Measurements from ENCODE around the gene FOXP1. TPM values are rescaled to one million over a fixed set of nuclear protein-coding genes. Genes with fewer than 3 reads are reported as not detected.

Gene FOXP1
- total RNA-seq, 4 donors from 2014 or later: 181 to 225 (median 205) TPM

- H3K4me3 ChIP-seq: no peak overlapping the region
- TF ChIP-seq EP300 (IDR thresholded peaks at IDR 0.05): no peak
- no peak for TF ChIP-seq CTCF (IDR thresholded peaks at IDR 0.05)
- TF ChIP-seq POLR2AphosphoS5 (IDR thresholded peaks at IDR 0.05): no peak
- no peak for TF ChIP-seq POLR2A (IDR thresholded peaks at IDR 0.05; ENCODE audit: low read depth)
- no peak overlapping the region for H3K27ac ChIP-seq (replicated peaks in 1 of 4)
- peaks cover 20 to 76% (median 69%) of the 10 kb centered on the region in 4 donors for H3K4me1 ChIP-seq
- WGBS: 86% methylated on average over 2 of the region's 2 CpGs
- DNase-seq (ENCODE audit: extremely low spot score): no peak
- intact Hi-C loops (cut with DNase I): no loop called here
- no peaks in the 10 kb centered on the region for H3K27me3 ChIP-seq
- H3K9me3 ChIP-seq: no peaks in the 10 kb centered on the region
- H3K36me3 ChIP-seq: no peaks in the 10 kb centered on the region
Observed at GRCh38 chr3:71545330-71545729, 38.2 kb downstream of the FOXP1 start.

DNA sequence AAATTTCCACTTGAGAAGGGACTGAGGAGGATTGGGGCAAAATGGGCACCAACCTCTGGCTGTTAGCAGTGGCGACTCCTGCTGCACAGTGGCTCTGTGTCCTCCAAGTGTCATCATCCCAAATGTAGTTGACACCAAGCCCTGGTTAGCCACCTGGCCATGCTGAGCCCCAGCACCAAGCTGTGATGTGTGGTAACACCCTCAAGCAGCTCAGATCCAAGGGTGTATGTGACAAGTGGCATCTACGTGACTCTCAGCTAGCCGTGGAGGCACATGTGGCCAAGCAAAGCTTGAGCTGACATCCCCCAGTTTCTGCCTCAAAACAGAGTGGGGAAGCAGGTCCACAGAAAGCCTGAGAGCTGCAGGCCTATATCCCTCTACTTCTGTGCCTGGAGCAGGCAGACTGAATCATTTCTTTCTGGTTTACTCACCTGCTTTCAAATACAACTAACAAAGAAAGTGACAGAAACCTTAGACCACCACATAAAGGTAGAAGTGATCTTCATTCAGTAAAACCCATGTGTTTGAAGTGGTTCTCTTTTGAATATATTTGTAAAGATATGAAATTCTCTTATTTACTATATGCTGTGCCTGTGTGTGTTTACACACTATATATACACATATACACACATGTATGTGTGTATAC, 40.0 kb downstream of the FOXP1 start:
- H3K27ac ChIP-seq (replicated peaks in 1 of 4): peak overlapping the region; percentile 78
- peak overlapping the region in 3 of 4 donors; percentile 39 to 43 (median 43) for H3K4me3 ChIP-seq
- no peaks in the 10 kb centered on the region for H3K27me3 ChIP-seq
- intact Hi-C loops (cut with DNase I): loop anchor here (5.0 kb wide), 1 partner anchor 34 kb away; no protein-coding TSS in a partner anchor
- TF ChIP-seq CTCF (IDR thresholded peaks at IDR 0.05): no peak
- TF ChIP-seq POLR2AphosphoS5 (IDR thresholded peaks at IDR 0.05): no peak
- no peak for TF ChIP-seq POLR2A (IDR thresholded peaks at IDR 0.05; ENCODE audit: low read depth)
- no peak for TF ChIP-seq EP300 (IDR thresholded peaks at IDR 0.05)
- H3K4me1 ChIP-seq: peaks cover 20 to 66% (median 58%) of the 10 kb centered on the region in 4 donors
- no peak for DNase-seq (ENCODE audit: extremely low spot score)
- H3K9me3 ChIP-seq: no peaks in the 10 kb centered on the region
- 39% methylated on average over 2 of the region's 3 CpGs for WGBS
- no peaks in the 10 kb centered on the region for H3K36me3 ChIP-seq

DNA sequence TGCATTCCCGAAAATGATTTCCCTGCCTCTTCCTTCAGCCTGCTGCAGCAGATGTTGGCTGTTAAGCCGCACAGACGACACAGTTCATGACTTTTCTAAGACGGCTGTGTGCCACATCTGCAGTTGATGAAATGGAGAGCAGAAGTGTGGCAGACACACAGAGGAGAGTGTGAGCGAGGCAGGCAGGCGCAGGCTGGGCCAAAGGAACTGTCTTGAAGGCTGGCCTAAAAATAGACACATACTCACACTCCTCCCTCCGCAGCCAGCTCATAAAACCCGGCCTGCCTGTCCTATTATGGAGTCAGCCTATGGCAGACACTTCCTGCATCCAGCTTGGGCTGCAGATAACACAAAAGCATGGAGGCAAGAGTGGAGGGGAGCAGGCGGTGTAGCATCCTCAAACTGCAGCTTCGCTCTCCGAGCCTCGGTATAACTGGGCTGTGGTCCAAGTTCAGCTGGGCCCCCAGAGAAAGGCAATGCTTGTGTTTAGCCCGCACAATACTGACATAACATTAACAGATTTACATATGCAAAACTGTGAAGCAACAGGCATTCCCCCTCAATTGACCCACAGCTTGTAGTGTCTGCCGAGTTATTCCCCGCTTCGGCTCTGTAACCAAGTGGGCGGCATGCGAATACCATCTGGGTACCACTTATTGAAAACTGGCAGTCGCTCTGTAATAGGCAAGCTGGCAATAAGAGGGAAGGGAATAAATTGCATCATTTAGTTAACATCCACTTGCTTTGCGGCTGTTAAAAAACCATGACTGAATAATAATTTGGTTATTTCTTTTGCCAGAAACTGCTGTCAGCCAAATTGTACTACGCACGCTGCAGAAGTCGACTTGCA, 40.8 kb downstream of the FOXP1 start:
- H3K36me3 ChIP-seq: no peaks in the 10 kb centered on the region
- no peaks in the 10 kb centered on the region for H3K27me3 ChIP-seq
- no peaks in the 10 kb centered on the region for H3K9me3 ChIP-seq
- WGBS: 18% methylated on average over 22 of the region's 23 CpGs
- H3K4me1 ChIP-seq: peaks cover 20 to 69% (median 56%) of the 10 kb centered on the region in 4 donors
- H3K27ac ChIP-seq (replicated peaks in 1 of 4): peak overlapping the region; percentile 78
- H3K4me3 ChIP-seq: peak overlapping the region; percentile 20 to 43 (median 41)
- peak; percentile 96 for DNase-seq (ENCODE audit: extremely low spot score)
- intact Hi-C loops (cut with DNase I): loop anchor here (5.0 kb wide), 1 partner anchor 35 kb away; no protein-coding TSS in a partner anchor
- TF ChIP-seq CTCF (IDR thresholded peaks at IDR 0.05) (no peak), POLR2AphosphoS5 (IDR thresholded peaks at IDR 0.05) (peak; percentile 75 to 76)

DNA sequence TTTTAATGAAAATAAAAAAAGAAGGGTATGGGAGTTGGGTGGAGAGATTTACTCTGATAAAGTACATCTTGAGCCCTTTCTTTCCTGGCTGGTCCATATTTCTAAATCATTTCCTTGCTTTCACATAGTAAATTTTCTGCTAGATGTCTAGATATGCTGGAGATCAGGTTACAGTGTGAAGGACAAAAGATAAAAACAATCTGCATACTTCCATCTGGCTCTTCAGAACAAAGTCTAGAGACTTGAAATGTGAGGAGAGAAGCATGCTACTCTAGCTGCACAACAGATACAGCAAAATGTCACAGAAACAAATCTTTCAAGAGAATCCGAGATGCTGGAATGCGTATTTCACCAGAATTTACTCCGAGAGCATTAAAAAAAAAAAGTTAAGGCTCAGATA, 42.2 kb downstream of the FOXP1 start:
- Histone ChIP-seq H3K4me1 (peaks cover 25 to 72% (median 57%) of the 10 kb centered on the region in 4 donors), H3K4me3 (no peak overlapping the region), H3K27me3 (no peaks in the 10 kb centered on the region), H3K36me3 (no peaks in the 10 kb centered on the region), H3K27ac (replicated peaks in 1 of 4) (peak overlapping the region; percentile 78), H3K9me3 (no peaks in the 10 kb centered on the region)
- TF ChIP-seq POLR2A (IDR thresholded peaks at IDR 0.05; ENCODE audit: low read depth) (no peak), EP300 (IDR thresholded peaks at IDR 0.05) (no peak), CTCF (IDR thresholded peaks at IDR 0.05) (no peak), POLR2AphosphoS5 (IDR thresholded peaks at IDR 0.05) (no peak)
- 46% methylated on average over 3 of the region's 3 CpGs for WGBS
- intact Hi-C loops (cut with DNase I): loop anchor here (5.0 kb wide), 1 partner anchor 36 kb away; no protein-coding TSS in a partner anchor
- DNase-seq (ENCODE audit: extremely low spot score): no peak

All from esophagus muscularis mucosa (tissue), 4 donors.